ENCODE results near the gene LRP1B.

GRCh38 chr2:141271346-141271745, 859.5 kb downstream of the LRP1B start:
- TF ChIP-seq, protein P1, sequence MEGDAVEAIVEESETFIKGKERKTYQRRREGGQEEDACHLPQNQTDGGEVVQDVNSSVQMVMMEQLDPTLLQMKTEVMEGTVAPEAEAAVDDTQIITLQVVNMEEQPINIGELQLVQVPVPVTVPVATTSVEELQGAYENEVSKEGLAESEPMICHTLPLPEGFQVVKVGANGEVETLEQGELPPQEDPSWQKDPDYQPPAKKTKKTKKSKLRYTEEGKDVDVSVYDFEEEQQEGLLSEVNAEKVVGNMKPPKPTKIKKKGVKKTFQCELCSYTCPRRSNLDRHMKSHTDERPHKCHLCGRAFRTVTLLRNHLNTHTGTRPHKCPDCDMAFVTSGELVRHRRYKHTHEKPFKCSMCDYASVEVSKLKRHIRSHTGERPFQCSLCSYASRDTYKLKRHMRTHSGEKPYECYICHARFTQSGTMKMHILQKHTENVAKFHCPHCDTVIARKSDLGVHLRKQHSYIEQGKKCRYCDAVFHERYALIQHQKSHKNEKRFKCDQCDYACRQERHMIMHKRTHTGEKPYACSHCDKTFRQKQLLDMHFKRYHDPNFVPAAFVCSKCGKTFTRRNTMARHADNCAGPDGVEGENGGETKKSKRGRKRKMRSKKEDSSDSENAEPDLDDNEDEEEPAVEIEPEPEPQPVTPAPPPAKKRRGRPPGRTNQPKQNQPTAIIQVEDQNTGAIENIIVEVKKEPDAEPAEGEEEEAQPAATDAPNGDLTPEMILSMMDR (conservative IDR thresholded peaks at IDR 0.05; ENCODE audit: low read length): no peak
- TF ChIP-seq EZH2phosphoT487 (IDR thresholded peaks at IDR 0.05; ENCODE audit: borderline replicate concordance): no peak
